WTC11 (cell line): ENCODE data around the gene PLET1. TPM values are rescaled to one million over a fixed set of nuclear protein-coding genes. Genes with fewer than 3 reads are reported as not detected.
A peak's percentile ranks its signal among the peaks of the same experiment; 100 is the strongest.

ENCODE experiments used
- ATAC-seq: fragments of 200-7000 bp; cut with Tn5 transposase; 2 replicates; pipeline ENCODE4 v1.10.0; 2021; ENCODE audit warnings: mild to moderate bottlenecking, moderate library complexity
- CTCF ChIA-PET: fragments of 300-600 bp; sonication (Branson Sonifier 250); formaldehyde crosslinking; loops from one replicate; lab custom pipeline; 2021; ENCODE audit warnings: antibody characterized with exemption; lab: Charles Lee
- POLR2A ChIA-PET: fragments of 350-600 bp; sonication (Branson Sonifier 250); formaldehyde crosslinking; loops from one replicate; lab custom pipeline; 2021; ENCODE audit warnings: antibody characterized with exemption; lab: Charles Lee
- DNase-seq: peaks from one replicate; pipeline ENCODE4 v3.0.0; 2021; ENCODE audit warnings: low spot score
- H3K27ac Mint-ChIP-seq: 2 replicates; pipeline ENCODE4 v1.8.0; 2021; ENCODE audit warnings: mixed read lengths
- H3K27me3 Mint-ChIP-seq: 2 replicates; pipeline ENCODE4 v1.8.0; 2021; ENCODE audit warnings: low read depth, mild to moderate bottlenecking, moderate library complexity, mixed read lengths
- H3K36me3 Mint-ChIP-seq: 2 replicates; pipeline ENCODE4 v1.8.0; 2021; ENCODE audit warnings: mixed read lengths
- H3K4me1 Mint-ChIP-seq: 2 replicates; pipeline ENCODE4 v1.8.0; 2022; ENCODE audit warnings: mixed read lengths
- H3K4me3 Mint-ChIP-seq: 2 replicates; pipeline ENCODE4 v1.8.0; 2021; ENCODE audit warnings: mild to moderate bottlenecking, moderate library complexity, mixed read lengths
- H3K9me3 Mint-ChIP-seq: 2 replicates; pipeline ENCODE4 v1.8.0; 2021; ENCODE audit warnings: mixed read lengths
- CBFB ChIP-seq: sonication (generic); formaldehyde crosslinking; IDR thresholded peaks from 2 replicates; pipeline ENCODE4 v1.8.1; 2022; ENCODE audit warnings: mild to moderate bottlenecking, low read depth, missing genetic modification reagents
- CREB1 ChIP-seq: sonication (generic); formaldehyde crosslinking; IDR thresholded peaks from 2 replicates; pipeline ENCODE4 v1.8.0; 2023; ENCODE audit warnings: mild to moderate bottlenecking, missing genetic modification reagents
- E2F1 ChIP-seq: sonication (generic); formaldehyde crosslinking; IDR thresholded peaks from 2 replicates; pipeline ENCODE4 v1.8.0; 2022; ENCODE audit warnings: mild to moderate bottlenecking, missing genetic modification reagents
- ELF4 ChIP-seq: sonication (generic); formaldehyde crosslinking; IDR thresholded peaks from 2 replicates; pipeline ENCODE4 v1.8.1; 2022; ENCODE audit warnings: low read depth, mild to moderate bottlenecking, moderate library complexity, missing genetic modification reagents
- ESRRA ChIP-seq: sonication (generic); formaldehyde crosslinking; IDR thresholded peaks from 2 replicates; pipeline ENCODE4 v1.8.1; 2022; ENCODE audit warnings: mild to moderate bottlenecking, missing genetic modification reagents, borderline replicate concordance
- FOXJ3 ChIP-seq: sonication (generic); formaldehyde crosslinking; IDR thresholded peaks from 2 replicates; pipeline ENCODE4 v1.9.0; 2021; ENCODE audit warnings: missing genetic modification reagents, mild to moderate bottlenecking, borderline replicate concordance
- GABPB1 ChIP-seq: sonication (generic); formaldehyde crosslinking; IDR thresholded peaks from 2 replicates; pipeline ENCODE4 v1.8.1; 2023; ENCODE audit warnings: mild to moderate bottlenecking, missing genetic modification reagents
- JAZF1 ChIP-seq: fragments of 250-450 bp; sonication (Bioruptor Pico); IDR thresholded peaks from 2 replicates; pipeline ENCODE4 v1.9.0; 2021; ENCODE audit warnings: moderate library complexity, mild to moderate bottlenecking, inconsistent platforms
- JUN ChIP-seq: sonication (generic); formaldehyde crosslinking; IDR thresholded peaks from 2 replicates; pipeline ENCODE4 v1.8.0; 2023; ENCODE audit warnings: mild to moderate bottlenecking, missing genetic modification reagents
- NR2C2 ChIP-seq: sonication (generic); formaldehyde crosslinking; IDR thresholded peaks from 2 replicates; pipeline ENCODE4 v1.8.0; 2022; ENCODE audit warnings: mild to moderate bottlenecking, missing genetic modification reagents
- OVOL2 ChIP-seq: fragments of 250-450 bp; sonication (Bioruptor Pico); IDR thresholded peaks from 2 replicates; pipeline ENCODE4 v1.9.0; 2021; ENCODE audit warnings: mild to moderate bottlenecking, borderline replicate concordance
- PRRX2 ChIP-seq: fragments of 250-450 bp; sonication (Bioruptor Pico); IDR thresholded peaks from 2 replicates; pipeline ENCODE4 v1.8.0; 2021; ENCODE audit warnings: mild to moderate bottlenecking
- RELA ChIP-seq: sonication (generic); formaldehyde crosslinking; IDR thresholded peaks from 2 replicates; pipeline ENCODE4 v1.8.1; 2022; ENCODE audit warnings: missing genetic modification reagents, mild to moderate bottlenecking, borderline replicate concordance
- ZNF138 ChIP-seq: sonication (generic); formaldehyde crosslinking; conservative IDR thresholded peaks from 2 replicates; pipeline ENCODE4 v1.8.1; 2022; ENCODE audit warnings: mild to moderate bottlenecking, moderate library complexity, missing genetic modification reagents
- ZNF232 ChIP-seq: sonication (generic); formaldehyde crosslinking; IDR thresholded peaks from 2 replicates; pipeline ENCODE4 v1.8.0; 2022; ENCODE audit warnings: mild to moderate bottlenecking, missing genetic modification reagents
- ZNF396 ChIP-seq: fragments of 250-450 bp; sonication (Bioruptor Pico); IDR thresholded peaks from 2 replicates; pipeline ENCODE4 v1.8.0; 2021; ENCODE audit warnings: mild to moderate bottlenecking, moderate library complexity, borderline replicate concordance
- ZNF423 ChIP-seq: fragments of 250-450 bp; sonication (Bioruptor Pico); IDR thresholded peaks from 2 replicates; pipeline ENCODE4 v2.1.2; 2022; ENCODE audit warnings: mild to moderate bottlenecking, moderate library complexity
- total RNA-seq: library from RNA; stranded (reverse); gene quantifications from 3 replicates; pipeline ENCODE4 v1.2.3, GENCODE V29; 2021
- TF ChIP-seq, protein P1 (sequence below): sonication (generic); formaldehyde crosslinking; IDR thresholded peaks from 2 replicates; pipeline ENCODE4 v1.8.1; 2023; ENCODE audit warnings: mild to moderate bottlenecking, moderate library complexity, missing genetic modification reagents
- TF ChIP-seq, protein P2 (sequence below): sonication (generic); formaldehyde crosslinking; IDR thresholded peaks from 2 replicates; pipeline ENCODE4 v1.8.1; 2022; ENCODE audit warnings: missing genetic modification reagents, borderline replicate concordance
- TF ChIP-seq, protein P3 (sequence below): fragments of 250-450 bp; sonication (Bioruptor Pico); IDR thresholded peaks from 2 replicates; pipeline ENCODE4 v1.9.0; 2021; ENCODE audit warnings: mild to moderate bottlenecking
- TF ChIP-seq, protein P4 (sequence below): sonication (generic); formaldehyde crosslinking; IDR thresholded peaks from 2 replicates; pipeline ENCODE4 v1.8.1; 2023; ENCODE audit warnings: mild to moderate bottlenecking, missing genetic modification reagents, moderate library complexity
- TF ChIP-seq, protein P5 (sequence below): fragments of 250-450 bp; sonication (Bioruptor Pico); IDR thresholded peaks from 2 replicates; pipeline ENCODE4 v1.9.0; 2021; ENCODE audit warnings: mild to moderate bottlenecking, borderline replicate concordance

Gene PLET1
- total RNA-seq, 1 experiment from 2014 or later: not detected

GRCh38 chr11:112255067-112255720 is 5.5 kb downstream of the PLET1 start (continued):
- TF ChIP-seq, protein P1, sequence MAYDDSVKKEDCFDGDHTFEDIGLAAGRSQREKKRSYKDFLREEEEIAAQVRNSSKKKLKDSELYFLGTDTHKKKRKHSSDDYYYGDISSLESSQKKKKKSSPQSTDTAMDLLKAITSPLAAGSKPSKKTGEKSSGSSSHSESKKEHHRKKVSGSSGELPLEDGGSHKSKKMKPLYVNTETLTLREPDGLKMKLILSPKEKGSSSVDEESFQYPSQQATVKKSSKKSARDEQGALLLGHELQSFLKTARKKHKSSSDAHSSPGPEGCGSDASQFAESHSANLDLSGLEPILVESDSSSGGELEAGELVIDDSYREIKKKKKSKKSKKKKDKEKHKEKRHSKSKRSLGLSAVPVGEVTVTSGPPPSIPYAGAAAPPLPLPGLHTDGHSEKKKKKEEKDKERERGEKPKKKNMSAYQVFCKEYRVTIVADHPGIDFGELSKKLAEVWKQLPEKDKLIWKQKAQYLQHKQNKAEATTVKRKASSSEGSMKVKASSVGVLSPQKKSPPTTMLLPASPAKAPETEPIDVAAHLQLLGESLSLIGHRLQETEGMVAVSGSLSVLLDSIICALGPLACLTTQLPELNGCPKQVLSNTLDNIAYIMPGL (CRISPR knock-in tag): no peak
- no peak for TF ChIP-seq JAZF1 (CRISPR knock-in tag)
- no peak for TF ChIP-seq ESRRA (CRISPR knock-in tag)
- TF ChIP-seq ZNF423 (CRISPR knock-in tag): no peak
- TF ChIP-seq ELF4: no peak
- TF ChIP-seq, protein P2, sequence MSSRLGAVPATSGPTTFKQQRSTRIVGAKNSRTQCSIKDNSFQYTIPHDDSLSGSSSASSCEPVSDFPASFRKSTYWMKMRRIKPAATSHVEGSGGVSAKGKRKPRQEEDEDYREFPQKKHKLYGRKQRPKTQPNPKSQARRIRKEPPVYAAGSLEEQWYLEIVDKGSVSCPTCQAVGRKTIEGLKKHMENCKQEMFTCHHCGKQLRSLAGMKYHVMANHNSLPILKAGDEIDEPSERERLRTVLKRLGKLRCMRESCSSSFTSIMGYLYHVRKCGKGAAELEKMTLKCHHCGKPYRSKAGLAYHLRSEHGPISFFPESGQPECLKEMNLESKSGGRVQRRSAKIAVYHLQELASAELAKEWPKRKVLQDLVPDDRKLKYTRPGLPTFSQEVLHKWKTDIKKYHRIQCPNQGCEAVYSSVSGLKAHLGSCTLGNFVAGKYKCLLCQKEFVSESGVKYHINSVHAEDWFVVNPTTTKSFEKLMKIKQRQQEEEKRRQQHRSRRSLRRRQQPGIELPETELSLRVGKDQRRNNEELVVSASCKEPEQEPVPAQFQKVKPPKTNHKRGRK (CRISPR knock-in tag): no peak
- no peak for TF ChIP-seq ZNF138 (CRISPR knock-in tag)
- TF ChIP-seq ZNF396: no peak
- no peak for TF ChIP-seq RELA (CRISPR knock-in tag)
- TF ChIP-seq, all 79 proteins: peak for 0

- ATAC-seq (peak; percentile 53), DNase-seq (no peak)
- Mint-ChIP-seq H3K27ac (no peak overlapping the region), H3K9me3 (no peaks in the 10 kb centered on the region), H3K4me1 (no peaks in the 10 kb centered on the region), H3K27me3 (peaks cover 15% of the 10 kb centered on the region), H3K36me3 (no peaks in the 10 kb centered on the region), H3K4me3 (no peak overlapping the region)
- no peak for TF ChIP-seq ZNF423 (CRISPR knock-in tag)
- no peak for TF ChIP-seq JUN (CRISPR knock-in tag)
- POLR2A ChIA-PET: no interaction called here
- CTCF ChIA-PET: interaction anchor here (0.6 kb wide), 1 partner anchor 27 kb away, joined by 3 read pairs; no protein-coding TSS in a partner anchor
Measured at GRCh38 chr11:112253605-112254242, 6.9 kb downstream of the PLET1 start.

DNA sequence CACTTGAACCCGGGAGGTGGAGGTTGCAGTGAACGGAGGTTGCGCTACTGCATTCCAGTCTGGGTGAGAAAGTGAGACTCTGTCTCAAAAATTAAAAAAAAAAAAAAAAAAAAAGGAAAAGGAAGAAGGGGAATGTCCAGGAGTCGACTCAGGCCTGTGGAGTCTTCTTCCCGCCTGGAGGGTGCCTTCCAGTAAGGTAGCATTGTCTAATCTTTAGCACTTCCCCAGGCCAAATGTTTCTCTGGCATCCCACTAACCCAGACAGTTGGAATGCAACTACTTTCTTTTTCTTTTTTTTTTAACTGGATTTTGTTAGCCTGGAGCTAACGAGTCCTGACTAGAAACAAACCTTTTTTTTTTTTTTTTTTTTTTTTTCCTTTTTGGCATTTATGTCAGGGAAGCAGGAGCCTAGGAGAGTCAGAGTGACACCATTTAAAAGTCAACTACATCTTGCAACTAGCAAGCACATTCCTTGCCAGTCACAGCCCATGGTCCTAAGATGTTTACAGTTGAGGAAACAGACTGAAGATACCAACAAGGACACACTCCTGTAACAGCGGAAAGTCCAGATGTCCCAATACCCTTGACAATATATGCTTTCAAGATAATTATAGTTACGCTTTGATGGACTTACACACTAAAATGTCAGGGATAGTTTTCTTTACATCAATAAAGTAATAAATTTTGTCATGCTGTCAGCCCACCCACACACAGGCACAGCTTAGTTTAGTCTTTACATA is 10.6 kb downstream of the PLET1 start:
- Mint-ChIP-seq H3K4me1 (no peaks in the 10 kb centered on the region), H3K27ac (no peak overlapping the region), H3K27me3 (peaks cover 12% of the 10 kb centered on the region), H3K4me3 (no peak overlapping the region), H3K36me3 (no peaks in the 10 kb centered on the region), H3K9me3 (no peaks in the 10 kb centered on the region; the same call in 1 of the 2 replicates)
- DNase-seq (no peak), ATAC-seq (no peak)
- ChIA-PET POLR2A (no interaction called here), CTCF (interaction anchor here (1.0 kb wide), 1 partner anchor 30 kb away, joined by 3 read pairs; no protein-coding TSS in a partner anchor)
- no peak for TF ChIP-seq PRRX2 (CRISPR knock-in tag)
- TF ChIP-seq ZNF138 (CRISPR knock-in tag): no peak
- no peak for TF ChIP-seq OVOL2
- TF ChIP-seq ZNF232: no peak
- TF ChIP-seq, protein P3, sequence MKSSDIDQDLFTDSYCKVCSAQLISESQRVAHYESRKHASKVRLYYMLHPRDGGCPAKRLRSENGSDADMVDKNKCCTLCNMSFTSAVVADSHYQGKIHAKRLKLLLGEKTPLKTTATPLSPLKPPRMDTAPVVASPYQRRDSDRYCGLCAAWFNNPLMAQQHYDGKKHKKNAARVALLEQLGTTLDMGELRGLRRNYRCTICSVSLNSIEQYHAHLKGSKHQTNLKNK (CRISPR knock-in tag): no peak
- no peak for TF ChIP-seq CREB1 (CRISPR knock-in tag)
- TF ChIP-seq NR2C2 (CRISPR knock-in tag): no peak
- TF ChIP-seq CBFB (CRISPR knock-in tag): no peak
- TF ChIP-seq FOXJ3 (CRISPR knock-in tag): no peak
- TF ChIP-seq, protein P4, sequence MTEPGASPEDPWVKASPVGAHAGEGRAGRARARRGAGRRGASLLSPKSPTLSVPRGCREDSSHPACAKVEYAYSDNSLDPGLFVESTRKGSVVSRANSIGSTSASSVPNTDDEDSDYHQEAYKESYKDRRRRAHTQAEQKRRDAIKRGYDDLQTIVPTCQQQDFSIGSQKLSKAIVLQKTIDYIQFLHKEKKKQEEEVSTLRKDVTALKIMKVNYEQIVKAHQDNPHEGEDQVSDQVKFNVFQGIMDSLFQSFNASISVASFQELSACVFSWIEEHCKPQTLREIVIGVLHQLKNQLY (CRISPR knock-in tag): no peak
- TF ChIP-seq GABPB1 (CRISPR knock-in tag): no peak
- TF ChIP-seq, protein P5, sequence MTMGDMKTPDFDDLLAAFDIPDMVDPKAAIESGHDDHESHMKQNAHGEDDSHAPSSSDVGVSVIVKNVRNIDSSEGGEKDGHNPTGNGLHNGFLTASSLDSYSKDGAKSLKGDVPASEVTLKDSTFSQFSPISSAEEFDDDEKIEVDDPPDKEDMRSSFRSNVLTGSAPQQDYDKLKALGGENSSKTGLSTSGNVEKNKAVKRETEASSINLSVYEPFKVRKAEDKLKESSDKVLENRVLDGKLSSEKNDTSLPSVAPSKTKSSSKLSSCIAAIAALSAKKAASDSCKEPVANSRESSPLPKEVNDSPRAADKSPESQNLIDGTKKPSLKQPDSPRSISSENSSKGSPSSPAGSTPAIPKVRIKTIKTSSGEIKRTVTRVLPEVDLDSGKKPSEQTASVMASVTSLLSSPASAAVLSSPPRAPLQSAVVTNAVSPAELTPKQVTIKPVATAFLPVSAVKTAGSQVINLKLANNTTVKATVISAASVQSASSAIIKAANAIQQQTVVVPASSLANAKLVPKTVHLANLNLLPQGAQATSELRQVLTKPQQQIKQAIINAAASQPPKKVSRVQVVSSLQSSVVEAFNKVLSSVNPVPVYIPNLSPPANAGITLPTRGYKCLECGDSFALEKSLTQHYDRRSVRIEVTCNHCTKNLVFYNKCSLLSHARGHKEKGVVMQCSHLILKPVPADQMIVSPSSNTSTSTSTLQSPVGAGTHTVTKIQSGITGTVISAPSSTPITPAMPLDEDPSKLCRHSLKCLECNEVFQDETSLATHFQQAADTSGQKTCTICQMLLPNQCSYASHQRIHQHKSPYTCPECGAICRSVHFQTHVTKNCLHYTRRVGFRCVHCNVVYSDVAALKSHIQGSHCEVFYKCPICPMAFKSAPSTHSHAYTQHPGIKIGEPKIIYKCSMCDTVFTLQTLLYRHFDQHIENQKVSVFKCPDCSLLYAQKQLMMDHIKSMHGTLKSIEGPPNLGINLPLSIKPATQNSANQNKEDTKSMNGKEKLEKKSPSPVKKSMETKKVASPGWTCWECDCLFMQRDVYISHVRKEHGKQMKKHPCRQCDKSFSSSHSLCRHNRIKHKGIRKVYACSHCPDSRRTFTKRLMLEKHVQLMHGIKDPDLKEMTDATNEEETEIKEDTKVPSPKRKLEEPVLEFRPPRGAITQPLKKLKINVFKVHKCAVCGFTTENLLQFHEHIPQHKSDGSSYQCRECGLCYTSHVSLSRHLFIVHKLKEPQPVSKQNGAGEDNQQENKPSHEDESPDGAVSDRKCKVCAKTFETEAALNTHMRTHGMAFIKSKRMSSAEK: no peak
- TF ChIP-seq E2F1 (CRISPR knock-in tag): no peak
